KOPT-K1 (cell line): Measurements from ENCODE around the gene RAB10.

Experiments used
- H3K27ac ChIP-seq: fragments of 200-600 bp; sonication (generic); 2 replicates; pipeline ENCODE4 v1.5.1; 2016; ENCODE audit warnings: antibody characterized with exemption, mild to moderate bottlenecking, low read depth, low read length; ENCODE audit not compliant: poor library complexity, severe bottlenecking
- H3K36me3 ChIP-seq: fragments of 200-600 bp; sonication (generic); 2 replicates; pipeline ENCODE4 v1.5.1; 2017; ENCODE audit warnings: antibody characterized with exemption, mild to moderate bottlenecking, low read length, moderate library complexity; ENCODE audit not compliant: insufficient read depth
- H3K9me3 ChIP-seq: fragments of 200-600 bp; sonication (generic); 2 replicates; pipeline ENCODE4 v1.5.1; 2017; ENCODE audit warnings: antibody characterized with exemption, low read length, mild to moderate bottlenecking; ENCODE audit not compliant: insufficient read depth, poor library complexity, severe bottlenecking

Gene RAB10

DNA sequence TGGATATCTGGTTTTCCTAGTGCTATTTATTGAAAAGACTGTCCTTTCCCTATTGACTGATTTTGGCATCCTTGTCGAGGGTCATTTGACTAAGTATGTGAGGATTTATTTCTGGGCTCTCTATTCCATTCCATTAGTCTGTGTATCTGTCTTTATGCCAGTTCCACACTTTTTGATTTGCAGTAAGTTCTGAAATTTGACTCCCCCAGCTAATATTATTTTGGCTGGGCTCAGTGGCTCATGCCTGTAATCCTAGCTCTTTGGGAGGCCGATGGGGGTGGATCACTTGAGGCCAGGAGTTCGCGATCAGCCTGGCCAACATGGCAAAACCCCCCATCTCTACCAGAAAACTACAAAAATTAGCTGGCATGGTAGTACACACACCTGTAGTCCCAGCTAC lies 92.2 kb downstream of the RAB10 start:
- Histone ChIP-seq H3K36me3 (peaks cover 35% of the 10 kb centered on the region), H3K27ac (no peak overlapping the region), H3K9me3 (no peaks in the 10 kb centered on the region)

DNA sequence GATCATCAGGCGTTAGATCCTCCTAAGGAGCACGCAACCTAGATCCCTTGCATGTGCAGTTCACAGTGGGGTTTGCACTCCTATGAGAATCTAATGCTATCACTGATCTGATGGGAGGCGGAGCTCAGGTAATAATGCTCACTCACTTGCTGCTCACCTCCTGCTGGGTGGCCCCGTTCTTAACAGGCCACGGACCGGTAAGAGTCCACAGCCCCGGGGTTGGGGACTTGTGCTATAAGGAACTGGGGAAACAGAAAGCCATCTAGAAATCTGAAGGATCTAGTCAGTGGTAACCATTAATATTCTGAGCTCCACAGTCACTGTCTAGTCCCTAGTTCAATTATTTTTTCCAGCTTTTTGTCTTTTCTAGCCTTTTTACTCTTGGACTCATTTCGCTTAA lies 94.3 kb downstream of the RAB10 start:
- Histone ChIP-seq H3K36me3 (peaks cover 48% of the 10 kb centered on the region), H3K9me3 (no peaks in the 10 kb centered on the region), H3K27ac (no peak overlapping the region)

DNA sequence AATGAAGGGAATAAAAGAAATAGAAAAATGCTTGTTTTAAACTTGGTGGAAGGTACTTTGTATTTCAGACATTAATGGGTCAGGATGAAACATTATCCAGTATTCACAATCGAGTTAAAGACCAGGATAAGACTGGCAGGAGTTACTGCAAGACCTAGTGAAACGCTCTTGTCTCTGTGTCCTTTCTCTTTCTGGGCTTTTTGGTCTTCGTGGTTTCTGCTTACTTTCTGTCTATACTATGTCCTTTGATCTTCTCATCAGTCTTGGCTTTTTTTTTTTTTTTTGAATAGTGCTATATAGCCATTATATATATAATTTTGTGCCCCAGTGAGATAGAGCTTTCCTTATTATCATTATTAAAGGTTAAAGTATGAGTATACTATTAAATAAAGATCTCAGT lies 96.9 kb downstream of the RAB10 start:
- Histone ChIP-seq H3K36me3 (peaks cover 69% of the 10 kb centered on the region), H3K9me3 (no peaks in the 10 kb centered on the region), H3K27ac (no peak overlapping the region)

DNA sequence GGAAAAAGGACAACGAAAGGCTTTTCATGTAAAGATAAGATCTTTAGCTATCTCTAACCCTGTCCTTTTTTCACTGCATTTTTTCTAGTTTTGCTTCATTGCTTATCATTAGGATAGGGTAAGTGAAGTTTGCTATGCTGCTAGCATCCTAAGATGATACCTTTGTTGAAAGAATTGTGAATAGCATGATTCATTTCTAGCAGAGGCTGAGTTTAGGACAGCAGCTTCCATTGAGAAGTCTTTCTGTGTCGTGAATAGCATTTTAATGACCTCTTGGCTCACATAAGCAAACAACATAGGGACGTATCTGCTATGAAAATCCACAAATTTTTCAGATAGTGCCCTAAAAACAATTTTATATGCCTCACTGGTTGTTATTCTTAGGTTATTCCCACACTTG lies 102.6 kb downstream of the RAB10 start:
- no peak overlapping the region for H3K27ac ChIP-seq
- H3K9me3 ChIP-seq: no peaks in the 10 kb centered on the region
- peaks cover 56% of the 10 kb centered on the region for H3K36me3 ChIP-seq

DNA sequence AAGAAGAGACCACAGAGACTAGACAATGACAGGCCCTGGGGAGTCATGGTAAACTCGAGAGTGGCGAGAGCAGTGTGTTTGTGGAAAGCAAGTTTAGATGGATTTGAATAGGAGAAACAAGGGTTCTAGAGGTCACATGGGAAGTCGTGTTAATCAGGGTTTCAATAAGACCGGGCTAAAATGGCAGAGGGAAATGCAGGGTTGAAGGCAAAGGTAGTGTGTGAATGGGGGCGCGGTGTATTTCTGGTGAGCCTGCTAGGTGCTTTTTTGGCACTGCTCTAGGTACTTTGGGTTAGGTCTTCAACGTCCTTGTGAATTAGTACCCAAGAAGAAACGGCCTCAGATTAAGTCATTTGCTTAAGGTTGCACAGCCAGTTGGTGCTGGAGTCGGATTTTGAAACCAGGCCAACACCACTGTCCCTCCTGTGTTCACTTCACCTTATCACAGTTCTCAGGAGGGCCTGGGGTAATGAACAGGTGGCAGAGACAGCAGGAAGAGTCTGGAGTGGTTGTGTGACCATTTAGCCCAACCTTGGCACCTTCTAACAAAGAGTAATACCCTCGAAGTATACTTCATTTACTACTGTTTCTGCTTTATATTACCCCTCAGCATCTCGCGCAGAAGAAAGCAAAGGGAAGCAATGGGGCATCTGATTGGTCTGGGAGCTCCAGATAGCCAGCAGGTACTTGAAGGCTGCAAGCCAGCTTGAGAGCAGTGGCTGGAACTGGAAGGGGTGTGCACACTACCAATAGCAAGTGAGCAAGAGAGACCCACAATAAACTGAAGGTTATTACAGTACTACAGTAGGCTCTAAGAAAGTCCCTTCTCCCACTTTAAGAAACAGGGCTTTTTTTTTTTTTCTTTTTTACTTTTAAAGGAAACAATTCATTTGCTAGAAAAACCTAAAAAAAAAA lies 105.6 kb downstream of the RAB10 start:
- peaks cover 30% of the 10 kb centered on the region for H3K36me3 ChIP-seq
- H3K27ac ChIP-seq: no peak overlapping the region

DNA sequence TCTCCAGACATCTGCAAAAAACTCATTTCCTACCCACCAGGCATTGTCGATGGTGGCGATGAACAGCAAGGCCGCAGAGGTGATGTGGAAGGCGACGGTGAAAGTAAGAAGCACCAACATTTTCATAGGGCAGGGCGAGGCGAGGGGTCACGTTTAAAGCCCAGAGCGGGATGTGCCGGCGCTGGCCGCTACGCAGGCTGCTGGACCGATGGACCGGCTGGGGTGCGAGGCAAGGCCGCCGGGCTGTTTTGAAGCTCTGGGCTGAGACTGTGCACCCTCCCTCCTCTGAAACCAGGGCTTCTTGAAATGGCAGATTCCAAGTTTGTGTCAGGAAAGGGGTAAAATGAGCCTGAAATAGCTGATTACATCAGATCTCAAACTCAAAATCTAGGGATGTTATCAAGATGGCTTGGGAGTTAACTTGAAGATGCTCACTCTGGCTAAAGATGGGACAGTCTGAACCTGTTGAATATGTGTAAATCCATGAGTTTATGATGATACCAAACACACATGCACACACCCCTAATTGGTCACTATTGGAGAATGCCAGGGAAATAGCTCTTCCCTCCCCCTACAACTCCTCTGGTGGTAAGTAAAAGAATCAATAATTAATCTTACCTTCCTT lies 107.4 kb downstream of the RAB10 start:
- no peaks in the 10 kb centered on the region for H3K9me3 ChIP-seq
- no peak overlapping the region for H3K27ac ChIP-seq

More for the DNA sequence above, 105.6 kb downstream of the RAB10 start:
- H3K9me3 ChIP-seq: no peaks in the 10 kb centered on the region

DNA sequence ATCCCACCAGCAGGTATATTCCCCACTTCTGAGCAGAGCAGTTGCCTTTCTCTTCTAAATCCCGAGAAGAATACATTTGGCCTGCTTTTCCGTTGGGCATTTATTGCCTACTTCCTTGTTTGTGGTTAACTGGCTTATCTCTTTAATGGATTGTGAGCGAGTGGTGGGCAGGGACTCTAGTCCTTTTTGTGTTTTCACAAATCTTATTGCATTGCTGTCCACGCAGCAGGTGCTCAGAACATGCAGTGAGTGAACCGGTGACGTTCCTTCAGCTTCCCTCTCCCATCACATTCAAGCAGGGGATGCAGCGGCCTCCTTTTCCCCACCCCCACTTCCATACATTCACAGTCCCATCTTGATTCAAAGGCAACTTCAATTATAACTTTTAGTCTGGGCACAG lies 110.1 kb downstream of the RAB10 start:
- H3K36me3 ChIP-seq: no peaks in the 10 kb centered on the region
- H3K27ac ChIP-seq: no peak overlapping the region
- H3K9me3 ChIP-seq: no peaks in the 10 kb centered on the region

More for the DNA sequence above, 107.4 kb downstream of the RAB10 start:
- peaks cover 15% of the 10 kb centered on the region for H3K36me3 ChIP-seq

DNA sequence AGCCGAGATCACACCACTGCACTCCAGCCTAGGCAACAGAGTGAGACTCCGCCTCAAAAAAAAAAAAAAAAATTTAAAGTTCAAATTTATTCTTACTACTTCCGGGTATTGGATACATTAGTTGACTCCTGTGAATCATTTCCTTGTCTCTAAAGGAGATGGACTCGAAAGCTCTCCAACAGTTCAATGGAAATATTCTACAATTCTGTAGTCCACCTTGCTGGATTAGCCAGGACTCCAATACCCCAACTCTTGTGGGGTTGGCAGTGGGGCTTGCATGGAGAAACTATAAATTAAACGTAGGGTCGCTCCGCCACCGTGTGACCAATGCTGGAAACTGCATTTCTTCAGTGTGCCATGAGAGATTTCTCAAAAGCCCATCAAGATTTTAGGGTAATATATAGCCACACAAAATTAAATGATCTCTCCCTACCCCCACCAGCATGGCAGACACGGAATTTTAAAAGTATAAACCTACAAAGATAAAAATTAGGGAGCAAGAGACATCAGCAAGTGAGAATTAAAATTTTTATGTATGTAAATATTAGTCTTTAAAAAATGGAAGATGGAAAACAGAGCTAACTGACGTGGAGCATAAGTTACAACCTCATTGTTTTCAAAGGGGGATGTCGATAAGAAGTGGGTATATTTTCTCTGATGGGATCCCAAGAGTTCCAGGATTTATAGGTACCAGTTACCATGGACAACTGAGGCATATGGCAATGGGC lies 111.2 kb downstream of the RAB10 start:
- Histone ChIP-seq H3K9me3 (no peaks in the 10 kb centered on the region), H3K36me3 (no peaks in the 10 kb centered on the region), H3K27ac (no peak overlapping the region)

DNA sequence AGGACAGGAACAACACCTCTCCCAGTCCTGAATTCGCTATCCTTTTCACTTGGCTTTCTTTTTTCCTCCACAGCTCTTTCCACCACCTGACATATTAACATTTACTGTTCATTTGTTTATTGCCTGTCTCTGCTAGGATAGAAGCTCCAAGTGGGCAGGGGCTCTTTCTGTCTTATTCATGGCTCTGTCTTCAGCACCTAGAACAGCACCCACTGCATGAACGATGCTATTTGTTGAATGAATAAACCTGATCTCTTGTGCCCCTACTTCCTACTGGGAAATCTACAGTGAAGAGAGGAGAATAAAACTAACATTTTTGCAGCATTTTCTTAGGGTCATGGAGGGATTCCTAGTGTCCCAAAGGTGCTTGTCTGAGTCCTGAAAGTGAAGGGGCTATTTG lies 114.6 kb downstream of the RAB10 start:
- H3K27ac ChIP-seq: no peak overlapping the region
- no peaks in the 10 kb centered on the region for H3K36me3 ChIP-seq
- no peaks in the 10 kb centered on the region for H3K9me3 ChIP-seq

DNA sequence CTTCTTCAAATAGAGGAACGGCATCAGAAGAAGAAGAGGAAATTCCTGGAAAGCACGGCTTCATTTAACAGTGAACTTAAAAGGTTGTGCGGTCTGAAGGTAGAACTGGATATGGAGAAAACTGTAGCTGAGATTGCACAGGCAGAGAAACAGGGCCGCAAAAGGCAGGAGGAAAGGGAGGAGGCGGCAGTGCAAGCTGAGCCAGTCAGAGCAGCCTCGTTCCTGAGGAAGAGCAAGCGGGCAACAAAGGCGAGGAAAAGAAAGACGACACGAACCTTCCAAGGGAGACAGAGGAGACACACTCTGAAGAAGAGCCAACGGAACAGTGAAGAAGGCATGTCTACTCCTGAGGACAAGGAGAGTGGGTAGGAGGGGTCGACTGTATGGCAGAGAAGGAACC lies 116.4 kb downstream of the RAB10 start:
- H3K27ac ChIP-seq: no peak overlapping the region
- H3K9me3 ChIP-seq: no peaks in the 10 kb centered on the region
- no peaks in the 10 kb centered on the region for H3K36me3 ChIP-seq

DNA sequence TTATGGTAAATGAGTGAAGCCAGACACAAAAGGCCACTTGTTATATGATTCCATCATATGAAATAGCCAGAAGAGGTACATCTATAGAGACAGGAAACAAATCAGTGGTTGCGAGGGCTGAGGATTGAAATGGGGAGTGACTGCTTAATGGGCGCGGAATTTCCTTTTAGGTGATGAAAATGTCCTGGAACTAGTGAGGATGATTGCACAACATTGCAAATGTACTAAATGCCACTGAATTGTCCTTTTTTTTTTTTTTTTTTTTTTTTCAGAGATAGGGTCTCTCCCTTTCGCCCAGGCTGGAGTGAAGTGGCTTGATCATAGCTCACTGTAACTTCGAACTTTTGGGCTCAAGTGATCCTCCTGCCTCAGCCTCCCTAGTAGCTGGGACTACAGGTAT lies 123.7 kb downstream of the RAB10 start:
- Histone ChIP-seq H3K9me3 (no peaks in the 10 kb centered on the region), H3K27ac (no peak overlapping the region), H3K36me3 (no peaks in the 10 kb centered on the region)

DNA sequence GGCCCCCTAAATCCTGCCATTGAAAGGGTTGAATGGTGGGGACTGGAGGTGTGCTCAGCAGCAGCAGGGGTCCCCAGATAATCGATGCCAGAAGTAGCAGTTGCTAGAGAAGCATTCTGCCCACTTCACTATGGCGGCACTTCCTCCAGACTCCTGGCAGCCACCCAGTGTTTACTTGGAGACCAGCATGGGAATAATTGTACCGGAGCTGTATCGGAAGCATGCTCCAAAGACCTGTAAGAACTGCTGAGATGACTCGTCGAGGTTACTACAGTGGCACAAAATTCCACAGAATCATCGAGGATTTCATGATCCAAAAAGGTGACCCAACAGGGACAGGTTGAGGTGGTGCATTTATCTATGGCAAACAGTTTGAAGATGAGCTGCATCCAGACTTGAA lies 128.0 kb downstream of the RAB10 start:
- Histone ChIP-seq H3K36me3 (no peaks in the 10 kb centered on the region), H3K27ac (no peak overlapping the region), H3K9me3 (no peaks in the 10 kb centered on the region)

DNA sequence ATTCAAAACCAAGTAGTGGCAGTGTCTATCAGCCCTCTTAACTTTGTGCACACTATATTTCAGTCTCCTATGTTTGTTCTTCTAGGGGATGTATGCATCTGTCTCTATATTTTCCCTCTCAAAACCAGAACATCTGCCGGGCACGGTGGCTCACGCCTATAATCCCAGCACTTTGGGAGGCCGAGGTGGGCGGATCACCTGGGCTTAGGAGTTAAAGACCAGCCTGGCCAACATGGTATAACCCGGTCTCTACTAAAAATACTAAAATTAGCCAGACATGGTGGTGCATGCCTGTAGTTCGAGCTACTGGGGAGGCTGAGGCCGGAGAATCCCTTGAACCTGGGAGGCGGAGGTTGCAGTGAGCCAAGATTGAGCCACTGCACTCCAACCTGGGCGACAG lies 129.1 kb downstream of the RAB10 start:
- Histone ChIP-seq H3K27ac (no peak overlapping the region), H3K9me3 (no peaks in the 10 kb centered on the region), H3K36me3 (no peaks in the 10 kb centered on the region)

DNA sequence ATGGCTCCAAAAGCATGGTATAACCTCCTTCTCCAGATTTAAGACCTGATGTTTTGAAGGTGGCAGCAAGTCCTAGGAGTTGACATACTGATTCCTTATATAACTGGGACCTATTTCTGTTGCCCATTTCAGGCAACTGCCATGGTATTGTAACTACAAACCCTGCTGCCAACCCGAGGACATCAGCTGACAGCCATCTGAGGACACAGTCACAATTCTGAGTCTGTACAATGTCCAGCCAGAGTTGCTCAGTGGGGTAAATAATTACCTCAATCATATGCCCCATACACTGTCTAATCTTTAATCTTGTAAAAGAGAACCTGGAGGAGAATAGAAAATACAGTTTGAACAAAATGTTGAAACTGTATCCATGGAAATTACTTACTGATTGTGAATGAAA lies 130.3 kb downstream of the RAB10 start:
- Histone ChIP-seq H3K27ac (no peak overlapping the region), H3K36me3 (no peaks in the 10 kb centered on the region), H3K9me3 (no peaks in the 10 kb centered on the region)

DNA sequence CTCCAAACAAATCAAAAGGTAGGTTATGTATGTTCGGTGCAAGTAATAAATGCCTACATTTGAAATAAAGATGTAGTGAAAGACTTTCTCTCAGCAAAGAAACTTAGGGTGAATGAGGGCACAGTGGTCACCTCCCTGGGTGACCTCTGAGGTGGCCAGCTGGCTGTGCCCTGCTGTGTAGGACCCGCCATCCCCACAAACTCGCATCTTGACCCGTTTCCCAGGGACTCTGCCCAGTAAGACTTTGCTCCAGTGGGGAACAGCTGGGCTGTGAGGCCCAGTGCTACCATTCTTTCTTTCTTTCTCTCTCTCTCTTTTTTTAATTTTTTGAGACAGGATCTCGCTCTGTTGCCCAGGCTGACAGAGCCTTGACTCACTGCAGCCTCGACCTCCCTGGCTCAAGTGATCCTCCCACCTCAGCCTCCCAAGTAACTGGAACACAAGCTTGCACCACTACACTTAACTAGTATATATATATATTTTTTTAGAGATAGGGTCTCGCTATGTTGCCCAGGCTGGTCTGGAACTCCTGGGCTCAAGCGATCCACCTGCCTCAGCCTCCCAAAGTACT lies 130.8 kb downstream of the RAB10 start:
- Histone ChIP-seq H3K27ac (no peak overlapping the region), H3K9me3 (no peaks in the 10 kb centered on the region), H3K36me3 (no peaks in the 10 kb centered on the region)
